NCI-H510A treated with DMSO at 0.1 percent for 48 hours (cell line): ENCODE results near the gene CHMP1A.

ENCODE experiments used
- DNase-seq: peaks from one replicate; lab custom pipeline; 2025; lab: John Stamatoyannopoulos, UW

Gene CHMP1A

GRCh38 chr16:89623511-89624261, 33.8 kb downstream of the CHMP1A start:
- no peak for DNase-seq

DNA sequence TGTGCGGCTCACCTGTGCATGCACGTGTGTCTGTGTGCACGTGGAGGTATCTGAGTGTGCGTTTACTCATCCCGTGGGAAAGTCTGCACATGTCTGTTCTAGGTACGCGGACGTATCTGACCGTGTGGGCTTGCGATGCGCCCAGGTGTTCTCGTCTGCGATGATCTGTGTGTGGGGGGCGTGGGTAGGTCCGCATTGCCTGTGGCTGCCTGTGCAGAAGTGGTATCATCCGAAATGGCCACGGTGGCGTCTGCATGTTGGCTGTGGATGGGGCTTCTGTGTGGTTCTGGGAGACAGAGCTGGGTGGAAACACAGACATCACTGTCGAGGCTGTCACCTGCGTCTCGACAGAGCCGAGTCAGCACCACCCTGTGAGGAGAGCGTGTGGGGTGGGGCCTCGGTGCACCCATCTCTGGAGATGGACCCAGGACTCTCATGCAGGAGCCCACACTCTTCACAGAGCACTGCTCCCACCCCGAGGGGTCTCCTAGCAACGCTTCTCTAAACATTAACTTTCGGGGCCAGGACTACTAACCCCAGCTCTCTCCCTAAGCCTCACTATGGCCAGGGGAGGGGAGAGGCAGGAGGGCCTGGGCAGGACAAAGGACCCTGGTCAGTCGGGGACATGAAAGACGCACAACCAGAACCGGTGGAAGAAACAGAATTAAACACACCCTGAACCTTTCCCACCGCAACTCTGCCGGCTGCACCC, 35.7 kb downstream of the CHMP1A start:
- DNase-seq = no peak

DNA sequence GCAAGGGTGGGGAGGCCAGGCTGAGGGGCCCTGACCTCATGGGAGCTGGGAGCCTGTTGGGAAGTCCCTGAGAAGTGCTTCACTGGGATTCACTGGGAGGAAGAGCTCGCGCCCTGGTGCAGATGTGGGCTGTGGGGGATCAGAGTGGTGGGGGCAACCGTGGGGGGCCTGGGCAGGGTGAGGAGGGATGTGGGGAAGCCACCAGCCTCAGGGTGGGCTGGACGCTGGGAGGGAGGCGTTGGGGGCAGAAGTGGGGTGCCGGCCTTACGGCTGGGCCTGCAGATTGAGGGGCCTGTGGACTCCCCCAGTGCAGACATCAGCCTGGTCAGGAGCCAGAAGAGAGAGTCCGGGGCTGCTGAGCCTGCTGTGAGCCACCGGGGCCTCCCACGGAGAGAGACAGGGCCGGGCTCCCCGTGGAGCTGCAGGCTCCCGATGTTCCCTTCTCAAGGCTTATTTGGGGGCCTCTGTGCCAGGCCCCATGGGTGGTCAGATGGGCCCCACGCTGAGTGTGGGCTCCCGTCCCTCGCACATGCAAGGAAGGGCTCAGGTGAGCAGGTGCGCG, 36.3 kb downstream of the CHMP1A start:
- no peak for DNase-seq

GRCh38 chr16:89620406-89620841, 37.1 kb downstream of the CHMP1A start:
- DNase-seq = no peak

- no peak for DNase-seq
Observed at GRCh38 chr16:89619840-89620239, 37.7 kb downstream of the CHMP1A start.

DNA sequence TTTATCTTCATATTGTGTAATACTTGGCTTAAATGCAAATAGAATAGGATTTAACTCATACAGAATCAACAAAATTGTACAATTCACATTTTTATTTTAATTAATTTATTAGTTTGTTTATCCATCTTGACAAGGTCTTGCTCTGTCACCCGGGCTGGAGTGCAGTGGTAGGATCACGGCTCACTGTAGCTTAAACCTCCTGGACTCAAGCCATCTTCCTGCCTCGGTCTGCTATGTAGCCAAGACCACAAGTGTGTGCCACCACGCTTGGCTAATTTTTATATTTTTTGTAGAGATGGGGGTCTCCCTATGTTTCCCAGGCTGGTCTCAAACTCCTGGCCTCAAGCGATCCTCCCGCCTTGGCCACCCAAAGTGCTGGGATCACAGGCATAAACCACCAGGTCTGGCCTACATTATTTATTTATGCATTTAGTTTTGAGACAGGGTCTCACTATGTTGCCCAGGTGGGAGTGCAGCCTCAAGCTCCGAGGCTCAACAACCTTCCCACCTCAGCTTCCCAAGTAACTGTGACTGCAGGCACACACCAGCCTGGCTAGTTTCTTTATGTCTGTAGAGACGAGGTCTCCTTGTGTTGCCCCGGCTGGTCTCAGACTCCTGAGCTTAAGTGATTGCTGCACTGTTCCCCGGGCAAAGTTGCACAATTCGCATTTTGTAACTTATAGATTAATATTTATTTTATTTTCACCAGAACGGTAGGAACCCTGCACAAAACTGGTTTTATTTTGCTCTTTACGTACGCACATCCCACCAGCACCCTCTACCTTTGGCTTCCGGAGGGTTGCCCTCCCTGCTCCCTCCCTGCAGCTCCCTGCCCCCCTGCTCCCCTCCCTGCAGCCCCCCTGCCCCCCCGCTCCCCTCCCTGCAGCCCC, 39.2 kb downstream of the CHMP1A start:
- DNase-seq = no peak

GRCh38 chr16:89617036-89617435, 40.5 kb downstream of the CHMP1A start:
- DNase-seq = no peak

- no peak for DNase-seq
Observed at GRCh38 chr16:89616623-89617022, 40.9 kb downstream of the CHMP1A start.

- no peak for DNase-seq
Observed at GRCh38 chr16:89615596-89616090, 41.9 kb downstream of the CHMP1A start.

- DNase-seq = no peak
Observed at GRCh38 chr16:89615176-89615575, 42.3 kb downstream of the CHMP1A start.

- no peak for DNase-seq
Observed at GRCh38 chr16:89613954-89614459, 43.5 kb downstream of the CHMP1A start.

GRCh38 chr16:89613231-89613953, 44.1 kb downstream of the CHMP1A start, which contains the start of gene DPEP1:
DPEP1 (plus strand) TSS chr16:89613642; CDS start chr16:89630411, 16,769 bp downstream.
- no peak for DNase-seq

DNA sequence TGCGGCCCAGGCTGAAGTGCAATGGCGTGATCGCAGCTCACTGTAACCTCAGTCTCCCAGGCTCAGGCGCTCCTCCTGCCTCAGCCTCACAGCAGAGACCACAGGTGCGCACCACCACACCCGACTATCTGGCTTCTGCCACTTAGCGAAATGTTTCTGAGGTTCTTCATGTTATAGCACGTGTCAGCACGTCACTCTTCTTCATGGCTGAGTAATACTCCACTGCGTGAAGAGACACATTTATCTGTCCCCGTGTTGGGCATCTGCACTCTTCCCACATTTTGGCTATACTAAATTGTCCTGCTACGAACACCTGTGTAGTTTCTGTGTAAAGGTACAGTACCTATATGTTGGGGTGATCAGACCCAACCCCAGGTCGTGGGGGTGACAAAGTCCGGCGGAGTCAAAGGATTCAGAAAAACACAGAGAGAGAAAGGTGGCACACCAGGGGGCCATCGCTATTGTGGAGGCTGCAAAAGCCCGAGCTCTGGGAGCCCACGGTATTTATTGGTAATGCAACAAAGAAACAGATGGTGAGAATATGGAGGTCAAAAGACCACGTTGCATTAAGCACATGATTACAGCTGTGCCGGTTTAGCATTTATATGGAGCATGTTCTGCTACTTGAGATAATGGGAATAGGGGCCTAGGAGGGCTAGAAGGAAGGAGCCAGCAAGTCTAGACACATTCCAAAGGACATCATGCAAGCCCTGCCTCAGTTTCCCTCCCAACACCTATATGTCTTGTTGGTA, 44.9 kb downstream of the CHMP1A start:
- DNase-seq = no peak

- no peak for DNase-seq
Observed at GRCh38 chr16:89610108-89610453, 47.4 kb downstream of the CHMP1A start.

GRCh38 chr16:89607937-89608740, 49.4 kb downstream of the CHMP1A start:
- no peak for DNase-seq

- no peak for DNase-seq
Observed at GRCh38 chr16:89607453-89607852, 50.1 kb downstream of the CHMP1A start.

- DNase-seq = no peak
Observed at GRCh38 chr16:89606006-89606405, 51.5 kb downstream of the CHMP1A start.

DNA sequence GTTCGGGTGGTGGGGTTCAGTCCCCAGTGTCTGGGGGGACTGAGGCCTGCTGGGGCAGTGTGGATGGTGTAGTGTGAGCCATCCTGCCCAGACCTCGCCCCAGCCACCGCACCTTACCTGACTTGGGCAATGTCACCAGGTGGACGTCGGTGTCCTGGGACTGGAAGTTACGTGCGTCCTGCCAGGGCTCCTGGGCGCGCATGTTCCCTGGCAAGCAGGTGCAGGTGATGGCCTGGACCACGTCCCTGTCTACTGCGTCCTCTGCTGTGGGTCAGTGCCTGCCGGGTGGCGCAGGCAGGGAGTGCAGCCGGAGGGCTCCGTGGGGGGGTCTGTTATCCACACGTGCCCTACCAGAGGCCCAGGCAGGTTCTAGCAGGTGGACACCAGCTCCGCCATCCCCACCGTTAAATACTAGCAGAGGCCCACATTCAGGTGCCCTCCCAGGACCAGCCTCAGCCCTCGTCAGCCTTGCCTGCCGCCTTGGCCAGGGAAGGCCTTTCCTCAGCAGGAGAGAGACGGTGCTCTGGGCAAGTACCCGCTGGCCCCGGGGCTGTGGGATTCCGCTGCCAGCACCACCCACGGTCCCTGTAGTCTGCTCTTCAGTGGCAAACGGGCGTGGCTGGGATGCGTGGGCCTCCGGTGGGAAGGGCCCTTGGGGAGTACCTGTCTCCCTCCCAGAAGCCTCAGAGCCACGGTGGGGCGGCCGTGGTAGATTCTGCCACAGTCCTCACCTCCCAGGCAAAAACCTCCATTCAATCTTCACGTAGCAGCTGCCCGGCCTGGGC, 52.1 kb downstream of the CHMP1A start:
- DNase-seq = no peak

DNA sequence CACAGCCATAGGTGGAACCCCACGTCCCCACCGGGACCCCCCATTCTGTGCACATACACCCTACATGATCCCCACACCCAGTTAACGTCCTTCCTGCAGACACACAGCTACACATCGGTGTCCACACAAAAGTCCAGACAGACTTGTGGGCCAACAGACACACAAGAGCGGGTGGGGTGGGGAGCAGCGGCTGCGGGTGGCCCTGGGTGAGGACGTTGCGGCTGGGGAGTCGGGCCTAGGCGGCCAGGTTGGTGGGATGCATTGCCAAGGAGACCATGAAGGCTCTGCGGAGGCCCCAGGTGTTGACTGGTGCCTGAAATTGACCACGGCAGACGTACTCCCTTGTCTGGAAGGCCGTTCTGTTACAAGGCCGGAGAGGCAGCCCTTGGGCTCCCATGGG, 52.7 kb downstream of the CHMP1A start:
- DNase-seq = no peak
